H1 (cell line): ENCODE measurements around the gene NLGN4Y. TPM values are rescaled to one million over a fixed set of nuclear protein-coding genes. Genes with fewer than 3 reads are reported as not detected.
A peak's percentile ranks its signal among the peaks of the same experiment; 100 is the strongest.

Experiments used
- ATF3 ChIP-seq: IDR thresholded peaks from 2 replicates; pipeline ENCODE4 v1.6.1; 2011; ENCODE audit warnings: low read depth, mild to moderate bottlenecking, low read length; ENCODE audit not compliant: insufficient read depth
- CBX5 ChIP-seq: fragments of 300-800, 300-1000 bp; sonication (generic); IDR thresholded peaks from 2 replicates; pipeline ENCODE4 v1.7.1; 2016; ENCODE audit warnings: antibody characterized with exemption, low read length, low read depth
- HDAC2 ChIP-seq, 2 experiments: fragments of 300-600 bp in 1 of 2; sonication (generic) in 1 of 2; IDR thresholded peaks; 2 replicates each; pipeline ENCODE4 v1.6.1; 2011 to 2012; ENCODE audit warnings: low read depth in 2 of 2, low read length in 2 of 2, mild to moderate bottlenecking in 2 of 2, moderate library complexity in 2 of 2, borderline replicate concordance in 1 of 2, inconsistent platforms in 1 of 2
- JUND ChIP-seq: IDR thresholded peaks from 2 replicates; pipeline ENCODE4 v1.6.1; 2011; ENCODE audit warnings: mild to moderate bottlenecking, improper control_type of control experiment, low read length
- RBBP5 ChIP-seq: IDR thresholded peaks from 2 replicates; pipeline ENCODE4 v1.7.1; 2012; ENCODE audit warnings: low read depth, mild to moderate bottlenecking, inconsistent platforms, low read length, moderate library complexity, borderline replicate concordance
- RFX5 ChIP-seq: IDR thresholded peaks from 2 replicates; pipeline ENCODE4 v1.6.1; 2011; ENCODE audit warnings: low read depth, low read length, improper control_type of control experiment, borderline replicate concordance
- RXRA ChIP-seq: IDR thresholded peaks from 2 replicates; pipeline ENCODE4 v1.6.1; 2011; ENCODE audit warnings: low read depth, mild to moderate bottlenecking, low read length, moderate library complexity; ENCODE audit not compliant: insufficient read depth
- SIX5 ChIP-seq: IDR thresholded peaks from 2 replicates; pipeline ENCODE4 v1.6.1; 2011; ENCODE audit warnings: mild to moderate bottlenecking, low read depth, low read length
- TBP ChIP-seq: IDR thresholded peaks from 2 replicates; pipeline ENCODE4 v1.6.1; 2011; ENCODE audit warnings: low read depth, low read length, improper control_type of control experiment
- YY1 ChIP-seq: IDR thresholded peaks from 2 replicates; pipeline ENCODE4 v1.6.1; 2011; ENCODE audit warnings: low read depth, mild to moderate bottlenecking, low read length
- ZNF274 ChIP-seq: IDR thresholded peaks from 2 replicates; pipeline ENCODE4 v1.7.0; 2012; ENCODE audit warnings: low read length, borderline replicate concordance; ENCODE audit errors: extremely low read depth
- polyA plus RNA-seq, 7 experiments: library from polyadenylated mRNA; depleted of rRNA in 3 of 7; stranded (reverse) in 5 of 7; unstranded in 2 of 7; fragments of >200 nt in 5 of 7; fragments of 200-250 nt in 2 of 7; gene quantifications; 1 replicate in 5 of 7; 2 replicates in 1 of 7; 4 replicates in 1 of 7; pipeline versions ENCODE4 v1.2.1 to v1.2.3, GENCODE V29; 2011 to 2013; ENCODE audit warnings: missing spikeins in 2 of 7, mixed read lengths in 2 of 7
- total RNA-seq: library from RNA; stranded (reverse); fragmentation: NEBNext Ultra II Directional; extraction: Animal tissue kit (Norgen Biotek cat#: 25700); gene quantifications from 2 replicates; pipeline ENCODE4 v1.2.1, GENCODE V29; 2021
- TF ChIP-seq, protein P1 (sequence below): IDR thresholded peaks from 2 replicates; pipeline ENCODE4 v1.6.1; 2012; ENCODE audit warnings: inconsistent platforms

Gene NLGN4Y
- total and polyA plus RNA-seq, 2 of the 8 experiments (the other 6 are each of a cell fraction or from before 2014, with no cell fraction given) = 35.7 to 51.3 TPM

DNA sequence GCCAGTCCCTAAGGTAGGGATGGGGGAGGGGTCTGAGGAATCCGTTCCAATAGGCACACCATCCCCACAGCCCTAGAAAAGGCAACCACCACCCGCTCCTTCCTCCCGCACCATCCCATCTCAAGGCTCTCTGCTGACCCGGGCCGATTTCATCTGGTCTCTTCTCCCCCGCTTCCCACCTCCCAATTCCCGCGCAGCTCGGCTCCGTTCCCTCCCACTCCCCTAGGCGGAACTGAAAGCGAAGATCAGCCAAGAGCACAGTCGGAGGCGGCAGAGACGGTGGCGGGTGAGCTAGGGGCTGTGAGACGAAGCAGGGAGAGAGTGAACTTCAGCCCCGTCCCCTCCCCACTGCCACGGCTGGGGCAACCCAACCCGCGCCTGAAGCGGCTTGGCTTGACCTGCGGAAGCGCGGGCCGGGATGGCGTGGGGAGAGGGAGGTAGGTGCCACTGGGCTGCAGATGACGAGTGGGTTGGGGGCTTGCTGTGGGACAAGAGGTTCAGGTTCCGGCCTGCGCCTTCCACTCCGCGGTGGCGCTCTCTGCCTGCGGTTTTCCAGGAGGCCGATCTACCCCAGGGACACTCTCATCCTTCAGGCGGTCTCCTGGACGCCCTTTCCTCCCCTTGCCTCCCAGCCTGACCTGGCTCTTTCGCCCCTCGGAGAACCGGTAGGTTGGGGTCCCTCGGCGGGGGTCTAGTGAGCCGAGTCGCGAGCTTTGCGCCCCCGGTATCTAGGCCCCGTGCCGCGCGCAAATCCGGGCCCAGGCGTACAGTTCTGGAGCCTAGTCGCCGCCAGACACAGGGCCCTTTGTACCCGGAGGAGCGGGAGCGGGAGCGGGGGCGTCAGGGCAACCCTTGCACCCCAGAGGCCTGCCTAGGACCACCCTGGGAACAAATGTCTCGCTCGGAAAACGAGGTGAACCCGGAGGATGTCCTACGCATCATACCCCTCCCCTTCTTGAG is at the start of gene NLGN4Y (continued):
- TF ChIP-seq RXRA (no peak), YY1 (no peak), ATF3 (no peak), ZNF274 (no peak), HDAC2 (IDR thresholded peaks at IDR 0.05; ENCODE audit: borderline replicate concordance in 1 of 2, low read depth in 2 of 2, low read length in 2 of 2) (no peak), RFX5 (no peak), RBBP5 (peak; percentile 94; the same call in 1 of the 2 replicates), JUND (no peak), TBP (peak; percentile 40; the same call in 1 of the 2 replicates), CBX5 (no peak), SIX5 (no peak)
- TF ChIP-seq, protein P1, sequence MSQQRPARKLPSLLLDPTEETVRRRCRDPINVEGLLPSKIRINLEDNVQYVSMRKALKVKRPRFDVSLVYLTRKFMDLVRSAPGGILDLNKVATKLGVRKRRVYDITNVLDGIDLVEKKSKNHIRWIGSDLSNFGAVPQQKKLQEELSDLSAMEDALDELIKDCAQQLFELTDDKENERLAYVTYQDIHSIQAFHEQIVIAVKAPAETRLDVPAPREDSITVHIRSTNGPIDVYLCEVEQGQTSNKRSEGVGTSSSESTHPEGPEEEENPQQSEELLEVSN = no peak
